GM18519 (cell line): Measurements from ENCODE around the gene SNAP23.
A peak's percentile ranks its signal among the peaks of the same experiment; 100 is the strongest.
"Not testable (repeated sequence)": the region's sequence is repeated elsewhere in the genome, so short reads cannot be mapped to it uniquely, and the experiment has no call there.

Experiments
- ATAC-seq: cut with Tn5 transposase; IDR thresholded peaks from one replicate; pipeline ENCODE4 v1.9.1; 2021; ENCODE audit warnings: mild to moderate bottlenecking, moderate library complexity; ENCODE audit not compliant: unreplicated experiment, low FRiP score

The SNAP23 gene

DNA sequence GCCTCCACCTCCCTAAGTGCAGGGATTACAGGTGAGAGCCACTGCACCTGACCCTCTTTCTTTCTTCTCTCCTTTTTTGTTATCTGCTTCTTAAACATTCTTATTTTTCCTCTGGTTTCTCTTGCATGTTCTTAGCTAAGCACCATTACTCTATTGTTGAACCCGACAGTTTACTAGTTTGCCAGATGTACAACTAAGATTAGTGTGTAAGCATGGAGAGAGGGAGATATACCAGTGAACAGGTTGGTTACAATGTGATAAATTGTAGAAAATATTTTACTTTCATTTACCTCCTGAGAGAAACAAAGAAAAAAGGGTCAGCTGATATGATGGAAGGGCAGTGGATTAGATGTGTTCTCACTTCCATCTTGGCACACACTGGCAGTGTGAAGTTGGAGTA lies 58.1 kb downstream of the SNAP23 start:
- no peak for ATAC-seq

DNA sequence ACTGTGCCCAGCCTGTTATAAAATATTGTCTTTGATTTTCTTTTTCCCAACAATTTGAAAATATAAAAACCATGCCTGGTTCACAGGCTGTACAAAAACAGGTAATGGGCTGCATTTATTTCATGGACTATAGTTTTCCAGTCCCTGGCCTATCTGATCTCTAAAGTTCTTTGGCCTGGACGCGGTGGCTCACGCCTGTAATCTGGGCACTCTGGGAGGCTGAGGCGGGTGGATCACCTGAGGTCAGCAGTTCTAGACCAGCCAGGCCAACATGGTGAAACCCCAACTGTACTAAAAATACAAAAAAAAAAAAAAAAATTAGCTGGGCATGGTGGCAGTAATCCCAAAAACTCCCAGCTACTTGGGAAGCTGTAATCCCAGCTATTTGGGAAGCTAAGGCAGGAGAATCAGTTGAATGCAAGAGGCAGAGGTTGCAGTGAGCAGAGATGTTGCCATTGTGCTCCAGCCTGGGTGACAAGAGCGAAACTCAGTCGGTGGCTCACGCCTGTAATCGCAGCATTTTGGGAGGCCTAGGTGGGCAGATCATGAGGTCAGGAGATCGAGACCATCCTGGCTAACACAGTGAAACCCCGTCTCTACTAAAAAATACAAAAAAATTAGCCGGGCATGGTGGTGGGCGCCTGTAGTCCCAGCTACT lies 61.2 kb downstream of the SNAP23 start:
- not testable (repeated sequence) for ATAC-seq

DNA sequence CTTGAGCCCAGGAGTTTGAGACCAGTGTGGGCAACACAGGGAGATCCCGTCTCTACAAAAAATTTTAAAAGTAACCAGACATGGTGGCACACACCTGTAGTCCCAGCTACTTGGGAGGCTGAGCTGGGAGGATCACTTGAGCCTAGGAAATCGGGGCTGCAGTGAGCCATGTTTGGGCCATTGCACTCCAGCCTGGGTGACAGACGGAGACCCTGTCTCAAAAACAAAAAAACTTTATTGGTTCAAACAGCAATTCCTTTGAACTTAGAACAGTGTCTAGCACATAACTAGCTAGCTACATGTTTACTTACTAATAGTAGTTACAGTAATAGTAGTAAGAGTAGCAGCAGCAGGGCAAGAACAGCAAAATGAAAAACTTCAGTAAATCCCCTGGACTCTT lies 63.3 kb downstream of the SNAP23 start:
- no peak for ATAC-seq

DNA sequence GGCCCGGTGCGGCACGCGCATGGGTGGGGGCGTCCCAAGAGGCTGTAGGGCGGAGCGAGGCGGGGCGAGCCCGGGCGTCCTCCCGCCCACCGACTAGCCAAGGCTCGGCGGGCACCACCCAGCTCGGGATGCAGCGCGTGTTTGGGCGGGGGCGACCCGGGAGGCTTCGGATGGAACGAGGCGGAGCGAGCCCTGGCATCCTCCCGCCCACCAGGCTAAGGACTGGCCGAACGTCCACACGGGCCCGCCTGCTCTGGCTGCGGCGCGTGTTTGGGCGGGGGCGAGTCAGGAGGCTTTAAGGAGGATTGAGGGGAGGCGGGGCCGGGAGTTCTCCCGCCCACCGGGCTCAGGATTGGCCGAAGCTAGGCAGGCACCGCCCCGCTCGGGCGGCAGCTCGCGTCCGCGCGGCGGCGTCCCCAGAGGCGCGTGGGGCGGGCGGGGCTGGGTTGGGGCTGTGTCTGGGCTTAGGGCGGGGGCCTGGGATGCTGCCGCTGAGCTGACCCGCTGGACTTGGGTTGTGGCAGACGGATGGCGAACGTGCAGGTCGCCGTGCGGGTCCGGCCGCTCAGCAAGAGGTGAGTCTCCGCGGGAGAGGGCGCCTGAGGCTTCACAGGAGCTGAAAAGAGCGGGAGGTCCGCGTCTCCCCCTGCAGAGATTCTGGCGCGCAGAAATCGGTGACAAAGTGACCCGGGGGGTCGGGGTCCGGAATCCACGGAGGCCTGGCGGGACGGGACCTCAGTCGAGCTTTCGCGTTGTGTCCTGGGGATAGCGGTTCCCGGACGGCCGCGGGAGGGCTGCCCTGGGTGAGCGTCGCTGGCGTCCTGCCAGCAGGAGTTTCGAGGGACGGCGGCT lies 80.0 kb downstream of the SNAP23 start, which contains the start of gene STARD9:
STARD9 (plus strand) TSS at position 419 of the 852 bp plus-strand sequence; CDS start at position 529, 110 bp downstream.
- ATAC-seq, result peak; percentile 80

DNA sequence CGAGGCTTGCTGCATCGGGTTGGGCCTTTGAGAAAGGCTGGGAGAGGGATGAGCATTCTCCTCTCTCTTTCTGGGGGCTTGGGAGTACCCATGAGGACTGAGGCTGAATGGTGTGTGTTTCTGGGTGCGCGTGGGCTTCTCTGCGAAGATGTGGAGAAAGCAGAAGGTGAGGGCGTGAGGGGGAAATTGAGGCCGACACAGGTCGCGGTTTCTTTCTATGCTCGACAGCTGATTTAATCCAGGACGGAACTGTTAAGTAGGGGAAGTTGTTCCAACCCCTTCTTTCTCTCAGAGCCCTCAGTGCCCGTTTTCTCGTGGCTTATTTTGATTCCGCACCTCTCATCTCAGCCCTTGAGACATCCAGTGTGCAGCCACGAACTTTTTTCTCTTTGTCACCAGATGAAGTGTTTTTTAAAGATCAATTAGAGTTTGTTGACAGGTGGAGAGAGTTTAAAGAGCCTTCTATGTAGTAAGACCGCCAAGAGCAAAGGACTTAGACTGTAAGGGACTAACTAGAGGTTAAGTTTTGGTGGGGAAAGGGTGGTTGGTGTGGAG lies 80.7 kb downstream of the SNAP23 start:
- ATAC-seq, result no peak

DNA sequence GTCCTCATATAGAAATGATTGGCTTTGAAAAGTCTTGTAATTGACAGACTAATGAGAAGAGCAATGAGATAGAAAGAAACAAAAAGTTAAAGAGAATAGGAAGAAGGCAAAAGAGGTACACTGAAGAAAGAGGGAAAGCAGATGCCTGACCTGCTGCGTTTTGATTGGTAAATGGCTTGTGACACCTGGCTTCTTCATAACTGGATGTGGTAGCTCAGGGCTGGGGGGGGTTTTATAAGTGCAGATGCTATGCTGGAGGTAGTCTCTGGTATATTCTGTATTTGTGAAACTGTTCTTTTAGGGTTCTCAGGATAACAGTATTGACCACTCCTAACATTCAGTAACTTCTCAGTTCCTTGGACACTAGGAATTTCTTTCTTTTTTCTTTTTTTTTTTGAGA lies 81.3 kb downstream of the SNAP23 start:
- no peak for ATAC-seq

DNA sequence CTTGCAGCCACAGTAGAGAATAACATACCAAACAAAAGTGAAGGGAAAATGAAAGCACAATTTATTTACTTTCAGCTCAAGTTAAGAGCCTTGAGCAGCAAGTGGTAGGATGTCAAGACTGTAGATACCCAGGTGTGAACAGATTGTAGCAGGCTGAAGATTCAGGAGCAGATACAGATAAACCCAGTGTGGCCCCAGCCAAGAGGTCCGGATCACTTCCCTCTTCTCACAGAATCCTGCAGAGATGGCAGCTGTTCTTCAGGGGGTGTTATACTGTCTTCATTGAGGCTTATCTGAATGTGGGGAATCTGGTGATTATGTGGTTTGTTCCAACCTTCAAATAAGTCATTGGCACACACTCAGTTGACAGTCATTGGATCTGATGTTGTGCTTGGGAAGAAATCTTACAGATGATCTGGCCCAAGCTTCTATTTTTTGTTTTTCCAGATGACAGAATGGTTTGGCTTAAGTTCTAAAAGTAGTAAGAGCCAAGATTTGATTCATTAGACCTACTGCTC lies 82.1 kb downstream of the SNAP23 start:
- ATAC-seq, result no peak

DNA sequence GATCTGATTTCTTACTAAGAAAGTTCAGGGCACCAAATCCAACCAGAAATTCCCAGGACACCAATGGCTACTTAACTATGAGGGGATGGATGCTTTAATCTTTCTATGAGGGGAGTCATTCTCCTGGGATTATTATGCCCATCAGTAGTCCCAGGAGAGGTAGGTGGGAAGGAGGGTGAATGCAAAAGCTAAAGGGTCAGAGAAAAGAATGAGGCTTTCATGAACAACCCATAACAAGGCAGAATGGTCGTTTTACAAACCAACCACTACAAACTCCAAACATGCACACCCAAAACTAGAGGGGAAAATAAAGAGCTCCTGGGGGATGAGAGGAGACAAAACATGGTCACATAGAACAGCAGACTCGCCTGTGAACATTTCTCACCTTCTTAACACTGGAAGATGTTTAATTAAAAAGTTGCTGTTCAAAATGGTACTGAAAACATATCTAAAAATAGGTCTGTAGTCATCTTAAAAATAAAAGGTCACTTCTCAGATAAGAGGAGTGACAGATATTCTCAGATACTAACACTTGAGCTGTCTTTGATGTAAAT lies 83.6 kb downstream of the SNAP23 start:
- no peak for ATAC-seq

DNA sequence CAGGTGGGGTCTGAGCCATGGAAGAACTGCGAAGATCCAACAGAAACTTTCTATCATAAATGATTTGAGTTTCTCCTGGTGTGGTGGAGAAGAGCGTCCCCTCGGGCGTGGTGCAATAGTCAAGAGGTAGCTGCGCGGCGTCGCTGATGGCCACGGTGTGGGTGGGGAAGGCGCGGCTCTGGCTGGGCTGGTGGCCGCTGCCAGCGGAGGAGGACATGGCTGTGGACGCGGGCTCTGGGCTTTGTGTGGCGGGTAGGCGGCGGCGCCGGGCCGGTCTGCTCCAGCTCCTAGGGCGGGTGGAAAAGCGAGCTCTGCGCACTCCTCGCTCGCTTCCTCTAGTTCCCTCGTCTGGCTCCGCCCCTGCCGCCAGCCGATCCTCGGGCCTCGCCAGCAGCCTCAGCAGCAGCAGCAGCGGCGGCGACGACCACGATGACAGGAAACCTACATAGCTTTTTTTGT lies 85.9 kb downstream of the SNAP23 start:
- peak; percentile 55 for ATAC-seq
